Embryonic facial prominence (tissue), 1 donor: Measurements from ENCODE around the gene JMJD7.

Source experiments
- DNase-seq: peaks from one replicate; pipeline ENCODE4 v3.0.0-alpha.2; 2016; ENCODE audit errors: extremely low spot score

JMJD7 gene

DNA sequence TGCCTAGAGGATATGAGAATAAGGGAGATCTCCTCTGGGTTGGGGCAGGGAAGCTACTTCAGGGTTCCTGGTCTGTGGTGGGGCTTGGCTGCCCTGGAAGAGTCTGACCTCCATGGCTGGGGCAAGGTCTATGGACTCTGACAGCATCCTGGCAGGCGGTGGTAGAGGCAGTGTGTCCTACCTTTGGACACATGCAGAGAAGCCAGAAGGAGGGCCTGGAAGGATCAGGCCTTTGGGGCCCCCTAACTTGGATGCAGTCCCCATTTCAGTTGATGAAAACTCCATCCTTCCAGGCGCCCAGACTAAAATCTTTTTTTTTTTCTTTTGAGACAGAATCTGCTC is 55.6 kb downstream of the JMJD7 start:
- DNase-seq: no peak

DNA sequence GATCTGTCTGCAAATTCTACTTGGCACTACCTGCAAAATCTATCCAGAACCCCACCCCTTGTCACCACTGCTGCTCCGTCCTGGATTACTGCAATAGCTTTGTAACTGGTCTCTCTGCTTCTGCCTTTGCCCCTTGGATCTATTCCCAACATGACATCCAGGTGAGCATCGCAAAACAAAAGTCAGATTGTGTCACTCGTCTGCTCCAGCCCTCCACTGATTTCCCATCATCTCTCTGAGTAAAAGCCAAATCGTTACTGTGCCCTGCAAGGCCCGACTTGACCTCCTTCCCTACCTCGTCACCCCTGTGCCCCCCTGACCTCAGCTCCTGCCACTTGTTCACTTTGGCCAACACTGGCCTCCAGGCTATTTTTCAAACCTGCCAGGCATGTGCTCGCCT is 56.6 kb downstream of the JMJD7 start:
- no peak for DNase-seq

DNA sequence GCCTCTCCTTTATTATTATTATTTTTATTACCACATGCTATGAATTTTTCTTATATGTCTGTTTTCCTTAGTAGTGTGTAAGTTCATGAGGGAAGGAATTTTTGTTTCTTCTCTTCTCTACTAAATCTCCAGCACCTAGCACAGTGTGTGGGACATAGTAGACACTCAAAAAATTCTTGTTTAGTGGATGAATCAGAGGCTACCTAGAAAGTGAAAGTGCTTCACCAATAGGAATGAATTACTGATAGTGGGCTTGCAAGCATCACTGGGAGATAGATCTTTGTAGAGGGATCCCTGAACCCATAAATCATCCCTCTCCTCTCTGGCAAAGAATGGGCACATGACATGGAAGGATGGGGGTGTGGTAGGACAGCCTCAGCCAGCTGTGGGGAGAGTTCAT is 57.4 kb downstream of the JMJD7 start:
- DNase-seq: no peak

DNA sequence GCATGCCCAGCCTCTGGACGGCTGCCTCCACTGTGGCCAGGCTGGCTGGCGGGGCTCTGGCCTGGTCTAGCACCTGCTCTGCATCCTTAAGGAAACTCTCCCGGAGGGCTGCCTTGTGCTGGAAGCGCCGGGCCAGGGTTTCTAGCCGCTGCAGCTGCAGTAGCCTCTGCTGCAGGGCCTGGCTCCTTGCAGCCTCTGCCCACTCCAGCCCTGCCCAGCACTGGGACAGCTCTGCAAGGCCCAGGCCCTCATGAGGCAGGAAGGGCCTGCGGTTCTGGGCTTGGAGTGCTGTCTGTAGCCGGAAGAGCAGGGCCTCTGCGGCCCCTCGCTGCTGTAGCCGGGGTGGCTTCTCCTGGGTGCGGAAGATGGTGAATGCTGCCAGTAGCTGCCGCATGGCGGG is 57.9 kb downstream of the JMJD7 start:
- DNase-seq: no peak

DNA sequence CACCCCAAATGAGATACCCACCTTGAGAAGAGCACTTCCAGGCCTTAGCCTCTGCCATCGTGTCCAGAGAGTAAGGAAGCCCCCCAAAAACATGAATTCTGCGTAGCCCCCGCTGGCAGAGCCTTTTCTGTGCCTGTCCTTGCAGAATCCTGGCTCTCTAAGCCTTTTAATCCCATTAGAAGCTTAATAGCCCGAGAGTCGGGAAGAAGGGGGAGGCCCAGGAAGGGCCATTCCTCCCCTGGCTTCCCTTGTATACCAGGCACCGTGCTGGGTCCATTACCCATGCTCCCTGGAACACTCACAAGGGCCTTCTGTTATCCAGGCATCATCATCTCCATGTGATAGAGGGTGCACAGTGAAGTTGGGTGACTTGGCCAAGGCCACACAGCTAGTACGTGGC is 58.8 kb downstream of the JMJD7 start:
- DNase-seq: no peak

DNA sequence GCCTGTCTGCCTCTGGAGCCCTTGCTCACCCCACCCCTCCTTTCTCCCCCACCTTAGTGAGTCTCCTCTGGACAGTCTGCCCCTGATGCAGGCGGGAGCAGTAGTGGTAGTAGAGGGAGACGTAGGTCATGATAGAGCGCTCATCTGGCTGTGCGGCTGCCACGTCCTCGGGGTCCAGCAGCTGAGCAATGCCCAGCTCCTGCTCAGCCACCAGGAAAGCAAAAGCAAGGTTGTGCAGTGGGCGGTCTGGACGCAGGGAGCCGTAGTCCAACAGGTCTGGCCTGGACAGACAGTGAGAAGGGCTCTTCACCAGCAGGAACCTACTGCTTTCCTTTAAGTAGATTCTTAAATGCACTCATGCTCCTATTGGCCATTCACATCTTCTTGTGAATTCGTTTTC is 59.3 kb downstream of the JMJD7 start:
- no peak for DNase-seq
